Stomach (tissue), 9 donors: ENCODE measurements around the gene ARPC1B. TPM values are rescaled to one million over a fixed set of nuclear protein-coding genes. Genes with fewer than 3 reads are reported as not detected.

Experiments
- DNase-seq, 2 donors: peaks; one replicate each; pipeline versions ENCODE4 v3.0.0 to v3.0.0-alpha.2; 2013 to 2019
- H3K27ac ChIP-seq, 5 donors: fragments of 200-600 bp in 4 of 5; sonication (generic) in 4 of 5; one replicate each; pipeline ENCODE4 v1.5.1; 2013 to 2019; ENCODE audit warnings: mild to moderate bottlenecking in 1 of 5, moderate library complexity in 1 of 5
- H3K27me3 ChIP-seq, 3 donors: fragments of 200-600 bp; sonication (generic); one replicate each; pipeline ENCODE4 v1.5.1; 2017 to 2019; ENCODE audit warnings: mixed run types in 1 of 3
- H3K36me3 ChIP-seq, 4 donors: fragments of 200-600 bp; sonication (generic); 1 replicate in 3 of 4; 2 replicates in 1 of 4; pipeline ENCODE4 v1.5.1; 2016 to 2019
- H3K4me1 ChIP-seq, 4 donors: fragments of 200-600 bp; sonication (generic); one replicate each; pipeline ENCODE4 v1.5.1; 2016 to 2019
- H3K4me3 ChIP-seq, 4 donors: fragments of 200-600 bp; sonication (generic) in 3 of 4; one replicate each; pipeline ENCODE4 v1.5.1; 2016 to 2019; ENCODE audit warnings: mild to moderate bottlenecking in 1 of 4
- H3K9me3 ChIP-seq, 4 donors: fragments of 200-600 bp; sonication (generic); one replicate each; pipeline ENCODE4 v1.5.1; 2016 to 2019
- CTCF ChIP-seq, 7 experiments: fragments of 450-650 bp in 4 of 7; fragments of 200-600 bp in 3 of 7; sonication (generic) in 3 of 7; IDR thresholded peaks; one replicate each; pipeline ENCODE4 v1.5.1; 2016 to 2019; ENCODE audit warnings: antibody characterized with exemption in 7 of 7, control low read depth in 2 of 7, mild to moderate bottlenecking in 1 of 7
- EP300 ChIP-seq: sonication (generic); formaldehyde crosslinking; IDR thresholded peaks from one replicate; pipeline ENCODE4 v1.6.1; 2017; ENCODE audit warnings: antibody characterized with exemption
- POLR2A ChIP-seq, 4 donors: fragments of 450-650 bp; IDR thresholded peaks; one replicate each; pipeline ENCODE4 v1.6.1; 2016; ENCODE audit warnings: antibody characterized with exemption in 4 of 4, control low read depth in 2 of 4, mild to moderate bottlenecking in 1 of 4, moderate library complexity in 1 of 4
- POLR2AphosphoS5 ChIP-seq, 3 donors: sonication (generic); formaldehyde crosslinking; IDR thresholded peaks; one replicate each; pipeline ENCODE4 v1.6.1; 2016; ENCODE audit warnings: antibody characterized with exemption in 3 of 3
- whole genome bisulfite sequencing, 5 donors: extraction: QIAGEN DNeasy Blood & Tissue Kit in 3 of 5; methylation state at CpG; one replicate each; pipeline versions ENCODE4 v1.1.5 to v1.1.7; 2013 to 2018; 5-methylcytosine and 5-hydroxymethylcytosine counted together
- intact Hi-C: fragments of 100-400 bp; cut with DNase I; formaldehyde crosslinking; loops from one replicate; pipeline ENCODE4 v1.15.1; 2023; ENCODE audit warnings: low total_unique reads
- polyA plus RNA-seq, 3 donors: library from polyadenylated mRNA; stranded (reverse); fragments of 200-250 nt; gene quantifications; one replicate each; pipeline ENCODE4 v1.2.3, GENCODE V29; 2013
- total RNA-seq, 5 donors: library from RNA; depleted of rRNA; stranded (reverse); fragments of >200 nt; gene quantifications; one replicate each; pipeline versions ENCODE4 v1.1.0 to v1.2.3, GENCODE V29; 2014 to 2016
- donor health status: healthy with polysubstance abuse.
- donor health status: Bipolar disorder and iron deficiency.
- donor health status: healthy.

ARPC1B gene
- total and polyA plus RNA-seq, 8 donors: 25.1 to 229 (median 110) TPM

DNA sequence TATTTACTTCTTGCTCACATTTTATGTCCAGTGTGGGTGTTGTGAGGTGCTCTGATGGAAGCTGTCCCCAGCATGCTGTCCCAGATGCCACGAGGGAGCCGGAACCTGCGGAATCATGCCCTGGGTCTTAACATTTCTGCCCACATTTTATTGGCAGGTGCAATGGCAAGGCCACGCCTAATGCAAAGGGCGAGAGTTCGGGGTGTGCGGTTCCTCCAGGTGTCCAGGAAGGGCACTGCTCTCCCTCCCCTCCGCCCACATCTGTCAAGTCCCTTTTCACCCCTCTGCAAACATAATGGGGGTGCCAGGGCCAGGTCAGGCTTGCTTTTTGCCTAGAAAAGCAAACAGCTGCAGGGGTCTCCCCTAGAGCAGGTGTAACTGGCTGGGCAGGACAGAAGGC is 17.5 kb downstream of the ARPC1B start:
- peak overlapping the region in 4 of 5 donors; percentile 74 to 81 (median 76) for H3K27ac ChIP-seq
- intact Hi-C loops: no loop called here

DNA sequence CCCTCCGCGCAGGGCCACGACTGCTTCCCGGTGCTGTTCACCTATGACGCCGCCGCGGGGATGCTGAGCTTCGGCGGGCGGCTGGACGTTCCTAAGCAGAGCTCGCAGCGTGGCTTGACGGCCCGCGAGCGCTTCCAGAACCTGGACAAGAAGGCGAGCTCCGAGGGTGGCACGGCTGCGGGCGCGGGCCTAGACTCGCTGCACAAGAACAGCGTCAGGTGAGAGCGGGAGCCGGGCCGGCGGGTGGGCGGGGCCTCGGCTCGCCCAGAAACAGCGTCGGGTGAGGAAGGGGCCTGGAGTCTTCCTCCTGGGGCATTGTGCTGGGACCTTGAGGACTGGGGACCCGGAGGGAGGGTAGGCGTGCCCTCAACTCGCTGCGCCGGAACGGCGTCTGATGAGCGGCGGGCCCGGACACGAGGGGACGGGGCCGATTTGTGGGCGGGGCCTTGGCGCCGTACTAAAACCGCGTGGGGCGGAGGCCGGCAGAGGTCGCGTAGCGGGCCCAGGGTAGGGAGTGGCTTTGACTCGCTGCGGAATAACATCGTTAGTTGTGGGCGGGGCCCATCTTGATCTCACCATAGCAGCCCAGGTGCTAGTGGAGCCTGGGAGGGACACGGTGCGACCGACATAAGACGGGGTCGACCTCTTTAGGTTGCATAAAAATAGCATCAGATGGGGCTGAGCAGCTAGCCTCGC is 18.3 kb downstream of the ARPC1B start:
- peak overlapping the region; percentile 41 to 60 (median 52) for H3K4me3 ChIP-seq
- peak overlapping the region; percentile 8 to 81 (median 75) for H3K27ac ChIP-seq
- TF ChIP-seq CTCF (IDR thresholded peaks at IDR 0.05) (no peak), EP300 (no peak), POLR2A (IDR thresholded peaks at IDR 0.05) (no peak), POLR2AphosphoS5 (IDR thresholded peaks at IDR 0.05) (peak in 2 of 3 donors; percentile 55 to 77)
- no peaks in the 10 kb centered on the region for H3K9me3 ChIP-seq
- H3K4me1 ChIP-seq: peaks cover 6 to 31% (median 25%) of the 10 kb centered on the region in 4 donors
- intact Hi-C loops: no loop called here
- H3K27me3 ChIP-seq: no peaks in the 10 kb centered on the region
- WGBS, 5 donors: 1 to 14% (median 6%) methylated on average over 43 to 68 of the region's 68 CpGs
- peaks cover 60 to 94% (median 84%) of the 10 kb centered on the region in 4 donors for H3K36me3 ChIP-seq
- peak; percentile 81 to 94 for DNase-seq

More for the DNA sequence above, 17.5 kb downstream of the ARPC1B start:
- WGBS, 5 donors: 50 to 69% (median 63%) methylated on average over 7 to 8 of the region's 8 CpGs
- no peaks in the 10 kb centered on the region for H3K9me3 ChIP-seq
- peaks cover 60 to 94% (median 84%) of the 10 kb centered on the region in 4 donors for H3K36me3 ChIP-seq
- peak overlapping the region; percentile 41 to 60 (median 52) for H3K4me3 ChIP-seq
- no peaks in the 10 kb centered on the region for H3K27me3 ChIP-seq
- no peak for DNase-seq
- no peak for TF ChIP-seq CTCF (IDR thresholded peaks at IDR 0.05)
- no peak for TF ChIP-seq POLR2AphosphoS5 (IDR thresholded peaks at IDR 0.05)
- TF ChIP-seq POLR2A (IDR thresholded peaks at IDR 0.05): no peak
- TF ChIP-seq EP300: no peak
- peaks cover 6 to 31% (median 25%) of the 10 kb centered on the region in 4 donors for H3K4me1 ChIP-seq

DNA sequence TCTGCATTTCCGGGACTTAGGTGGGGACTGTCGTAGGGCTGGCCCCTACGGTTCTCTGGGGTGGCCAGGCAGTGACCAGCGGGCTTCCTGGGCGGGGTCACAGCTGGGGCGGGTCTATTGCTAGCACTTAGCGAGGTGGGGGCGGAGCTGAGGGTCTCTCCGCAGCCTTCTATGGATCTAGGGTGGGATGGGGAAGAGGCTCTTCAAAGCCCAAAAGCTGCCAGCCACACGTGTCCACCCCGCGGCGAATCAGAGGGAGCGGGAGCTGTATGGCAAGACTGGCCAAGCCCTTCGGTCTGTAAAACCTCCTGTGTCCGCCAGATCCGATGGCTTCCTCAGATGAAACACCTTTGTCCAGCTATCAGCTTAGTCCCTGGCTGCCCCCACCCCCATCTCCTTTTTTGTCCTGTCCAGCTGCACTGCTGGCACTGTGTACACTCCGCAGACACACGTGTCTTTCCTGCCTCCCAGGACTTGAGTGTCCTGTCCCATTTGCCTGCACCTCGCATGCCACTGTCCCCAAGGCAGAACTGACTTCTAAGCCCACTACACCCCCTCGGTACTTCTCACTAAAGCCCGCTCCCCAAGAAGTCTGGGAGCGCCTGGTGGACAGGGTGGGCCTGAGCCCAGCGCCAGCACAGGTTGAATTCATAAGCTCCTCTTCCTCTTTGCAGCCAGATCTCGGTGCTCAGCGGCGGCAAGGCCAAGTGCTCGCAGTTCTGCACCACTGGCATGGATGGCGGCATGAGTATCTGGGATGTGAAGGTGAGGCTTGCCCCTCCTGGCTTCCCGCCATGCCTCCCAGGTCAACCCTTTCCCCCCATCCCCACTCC is 19.0 kb downstream of the ARPC1B start:
- H3K36me3 ChIP-seq: peaks cover 59 to 94% (median 84%) of the 10 kb centered on the region in 4 donors
- H3K27me3 ChIP-seq: no peaks in the 10 kb centered on the region
- no peaks in the 10 kb centered on the region for H3K9me3 ChIP-seq
- peaks cover 6 to 31% (median 25%) of the 10 kb centered on the region in 4 donors for H3K4me1 ChIP-seq
- DNase-seq: peak; percentile 34 to 83
- peak overlapping the region; percentile 8 to 81 (median 75) for H3K27ac ChIP-seq
- 39 to 65% (median 42%) methylated on average over 14 to 30 of the region's 30 CpGs for WGBS, 5 donors
- intact Hi-C loops: no loop called here
- TF ChIP-seq POLR2AphosphoS5 (IDR thresholded peaks at IDR 0.05): no peak
- no peak for TF ChIP-seq EP300
- no peak for TF ChIP-seq POLR2A (IDR thresholded peaks at IDR 0.05)
- no peak for TF ChIP-seq CTCF (IDR thresholded peaks at IDR 0.05)
- H3K4me3 ChIP-seq: peak overlapping the region; percentile 41 to 60 (median 52)

GRCh38 chr7:99394188-99394502 is 19.6 kb downstream of the ARPC1B start:
- Histone ChIP-seq H3K36me3 (peaks cover 60 to 94% (median 84%) of the 10 kb centered on the region in 4 donors), H3K27me3 (no peaks in the 10 kb centered on the region), H3K4me1 (peaks cover 6 to 31% (median 25%) of the 10 kb centered on the region in 4 donors), H3K4me3 (no peak overlapping the region), H3K27ac (no peak overlapping the region), H3K9me3 (no peaks in the 10 kb centered on the region)
- WGBS, 5 donors: 88 to 95% (median 92%) methylated on average over 4 of the region's 4 CpGs; no CpG with 5 or more reads in 1 of the 5 donors
- DNase-seq: no peak
- intact Hi-C loops: no loop called here
- no peak for TF ChIP-seq CTCF (IDR thresholded peaks at IDR 0.05)
- TF ChIP-seq POLR2A (IDR thresholded peaks at IDR 0.05): no peak
- TF ChIP-seq POLR2AphosphoS5 (IDR thresholded peaks at IDR 0.05): no peak
